A673 (cell line): ENCODE measurements around the gene MORF4L2. TPM values are rescaled to one million over a fixed set of nuclear protein-coding genes. Genes with fewer than 3 reads are reported as not detected.
"Not testable (repeated sequence)": the region's sequence is repeated elsewhere in the genome, so short reads cannot be mapped to it uniquely, and the experiment has no call there.

Experiments
- BruUV-seq: library from RNA; stranded (reverse); fragments of 400-500 nt; replicated peaks from 2 replicates; lab custom pipeline; 2021; lab: Mats Ljungman, UMichigan
- CTCF ChIA-PET: fragments of 300-600 bp; sonication (Branson Sonifier 250); formaldehyde crosslinking; loops from one replicate; lab custom pipeline; 2022; ENCODE audit warnings: antibody characterized with exemption; lab: Charles Lee
- POLR2A ChIA-PET: fragments of 300-600 bp; sonication (Branson Sonifier 250); formaldehyde crosslinking; loops from one replicate; lab custom pipeline; 2022; ENCODE audit warnings: antibody characterized with exemption; ENCODE audit not compliant: low non-redundant PET; lab: Charles Lee
- DNase-seq: peaks from one replicate; pipeline ENCODE4 v3.0.0-alpha.2; 2015; ENCODE audit warnings: low spot score
- H3K27ac ChIP-seq: fragments of 200-600 bp; sonication (generic); 2 replicates; pipeline ENCODE4 v1.5.1; 2016; ENCODE audit warnings: mixed run types, low read depth, mild to moderate bottlenecking, mixed read lengths, antibody characterized with exemption, low read length; ENCODE audit not compliant: poor library complexity, severe bottlenecking
- H3K27me3 ChIP-seq: fragments of 200-600 bp; sonication (generic); replicated peaks from 2 replicates; pipeline ENCODE4 v1.6.1; 2017; ENCODE audit warnings: mixed run types, low read depth, mild to moderate bottlenecking, mixed read lengths, antibody characterized with exemption, low read length; ENCODE audit not compliant: insufficient read depth, poor library complexity
- H3K36me3 ChIP-seq: fragments of 200-600 bp; sonication (generic); 2 replicates; pipeline ENCODE4 v1.6.1; 2016; ENCODE audit warnings: mixed run types, mild to moderate bottlenecking, mixed read lengths, antibody characterized with exemption, low read length; ENCODE audit not compliant: insufficient read depth, poor library complexity, severe bottlenecking
- H3K4me1 ChIP-seq: fragments of 200-600 bp; sonication (generic); 2 replicates; pipeline ENCODE4 v1.6.1; 2017; ENCODE audit warnings: mixed run types, mild to moderate bottlenecking, mixed read lengths, antibody characterized with exemption, low read length; ENCODE audit not compliant: insufficient read depth, poor library complexity, severe bottlenecking
- H3K4me3 ChIP-seq: fragments of 200-600 bp; sonication (generic); 2 replicates; pipeline ENCODE4 v1.5.1; 2016; ENCODE audit warnings: low read depth, mixed run types, mild to moderate bottlenecking, mixed read lengths, low read length; ENCODE audit not compliant: poor library complexity, severe bottlenecking
- H3K9me3 ChIP-seq: fragments of 200-600 bp; sonication (generic); 2 replicates; pipeline ENCODE4 v1.6.1; 2016; ENCODE audit warnings: mixed run types, low read depth, mild to moderate bottlenecking, mixed read lengths, antibody characterized with exemption, low read length; ENCODE audit not compliant: poor library complexity, severe bottlenecking
- EZH2 ChIP-seq: fragments of 200-600 bp; sonication (generic); IDR thresholded peaks from 2 replicates; pipeline ENCODE4 v1.6.1; 2017; ENCODE audit warnings: borderline replicate concordance, low read depth, mild to moderate bottlenecking, mixed read lengths, antibody characterized with exemption, low read length; ENCODE audit not compliant: poor library complexity, severe bottlenecking
- intact Hi-C: fragments of 100-400 bp; cut with micrococcal nuclease; formaldehyde crosslinking; loops from one replicate; pipeline ENCODE4 v1.10.0; 2022; ENCODE audit not compliant: unreplicated experiment
- total RNA-seq: library from RNA; stranded (reverse); gene quantifications from 2 replicates; pipeline ENCODE4 v1.2.3, GENCODE V29; 2021
- TF ChIP-seq, protein P1 (sequence below): fragments of 300-800, 200-600 bp; sonication (generic); conservative IDR thresholded peaks from 2 replicates; pipeline ENCODE4 v1.5.1; 2017; ENCODE audit warnings: low read depth, mild to moderate bottlenecking, antibody characterized with exemption, low read length, moderate library complexity, mixed read lengths

The MORF4L2 gene
- total RNA-seq, 1 experiment from 2014 or later: 473 TPM

DNA sequence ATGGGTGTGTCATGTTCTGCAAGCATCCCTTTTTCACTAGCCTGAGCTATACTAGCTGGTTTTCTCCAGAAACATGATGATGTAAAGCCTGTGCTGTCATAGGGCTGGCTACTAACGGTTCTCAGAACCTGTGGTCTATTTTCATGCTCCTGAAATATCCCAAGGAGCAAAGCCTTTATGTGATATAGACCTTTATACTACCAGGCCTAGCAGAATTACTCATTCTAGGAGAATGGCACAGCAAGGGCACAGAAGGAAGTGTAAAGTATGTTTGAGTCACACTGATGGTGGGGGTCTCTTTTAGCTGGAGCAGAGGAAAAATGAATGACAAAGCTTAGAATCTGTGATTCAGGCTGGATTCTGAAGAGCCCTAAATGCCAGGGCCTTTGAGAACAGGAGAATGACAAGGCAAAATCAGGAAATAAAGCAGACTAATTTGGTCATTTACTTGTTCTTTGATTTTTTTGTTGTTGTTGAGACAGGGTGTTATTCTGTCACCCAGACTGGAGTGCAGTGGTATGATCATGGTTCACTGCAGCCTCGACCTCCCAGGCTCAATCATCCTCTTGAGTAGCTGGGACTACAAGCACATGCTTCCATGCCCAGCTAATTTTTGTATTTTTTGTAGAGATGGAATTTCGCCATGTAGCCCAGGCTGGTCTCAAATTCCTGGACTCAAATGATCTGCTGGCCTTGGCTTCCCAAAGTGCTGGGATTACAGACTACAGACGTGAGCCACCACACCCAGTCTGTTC, 45.9 kb downstream of the MORF4L2 start:
- DNase-seq: no peak
- Histone ChIP-seq H3K4me1 (no peaks in the 10 kb centered on the region), H3K36me3 (no peaks in the 10 kb centered on the region), H3K27ac (no peak overlapping the region), H3K27me3 (peaks cover 4% of the 10 kb centered on the region), H3K4me3 (no peak overlapping the region), H3K9me3 (no peaks in the 10 kb centered on the region)
- BruUV-seq: no TSS peak
- ChIA-PET CTCF (no interaction called here), POLR2A (no interaction called here)
- intact Hi-C loops: no loop called here
- TF ChIP-seq, protein P1, sequence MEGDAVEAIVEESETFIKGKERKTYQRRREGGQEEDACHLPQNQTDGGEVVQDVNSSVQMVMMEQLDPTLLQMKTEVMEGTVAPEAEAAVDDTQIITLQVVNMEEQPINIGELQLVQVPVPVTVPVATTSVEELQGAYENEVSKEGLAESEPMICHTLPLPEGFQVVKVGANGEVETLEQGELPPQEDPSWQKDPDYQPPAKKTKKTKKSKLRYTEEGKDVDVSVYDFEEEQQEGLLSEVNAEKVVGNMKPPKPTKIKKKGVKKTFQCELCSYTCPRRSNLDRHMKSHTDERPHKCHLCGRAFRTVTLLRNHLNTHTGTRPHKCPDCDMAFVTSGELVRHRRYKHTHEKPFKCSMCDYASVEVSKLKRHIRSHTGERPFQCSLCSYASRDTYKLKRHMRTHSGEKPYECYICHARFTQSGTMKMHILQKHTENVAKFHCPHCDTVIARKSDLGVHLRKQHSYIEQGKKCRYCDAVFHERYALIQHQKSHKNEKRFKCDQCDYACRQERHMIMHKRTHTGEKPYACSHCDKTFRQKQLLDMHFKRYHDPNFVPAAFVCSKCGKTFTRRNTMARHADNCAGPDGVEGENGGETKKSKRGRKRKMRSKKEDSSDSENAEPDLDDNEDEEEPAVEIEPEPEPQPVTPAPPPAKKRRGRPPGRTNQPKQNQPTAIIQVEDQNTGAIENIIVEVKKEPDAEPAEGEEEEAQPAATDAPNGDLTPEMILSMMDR: no peak
- TF ChIP-seq EZH2: no peak

DNA sequence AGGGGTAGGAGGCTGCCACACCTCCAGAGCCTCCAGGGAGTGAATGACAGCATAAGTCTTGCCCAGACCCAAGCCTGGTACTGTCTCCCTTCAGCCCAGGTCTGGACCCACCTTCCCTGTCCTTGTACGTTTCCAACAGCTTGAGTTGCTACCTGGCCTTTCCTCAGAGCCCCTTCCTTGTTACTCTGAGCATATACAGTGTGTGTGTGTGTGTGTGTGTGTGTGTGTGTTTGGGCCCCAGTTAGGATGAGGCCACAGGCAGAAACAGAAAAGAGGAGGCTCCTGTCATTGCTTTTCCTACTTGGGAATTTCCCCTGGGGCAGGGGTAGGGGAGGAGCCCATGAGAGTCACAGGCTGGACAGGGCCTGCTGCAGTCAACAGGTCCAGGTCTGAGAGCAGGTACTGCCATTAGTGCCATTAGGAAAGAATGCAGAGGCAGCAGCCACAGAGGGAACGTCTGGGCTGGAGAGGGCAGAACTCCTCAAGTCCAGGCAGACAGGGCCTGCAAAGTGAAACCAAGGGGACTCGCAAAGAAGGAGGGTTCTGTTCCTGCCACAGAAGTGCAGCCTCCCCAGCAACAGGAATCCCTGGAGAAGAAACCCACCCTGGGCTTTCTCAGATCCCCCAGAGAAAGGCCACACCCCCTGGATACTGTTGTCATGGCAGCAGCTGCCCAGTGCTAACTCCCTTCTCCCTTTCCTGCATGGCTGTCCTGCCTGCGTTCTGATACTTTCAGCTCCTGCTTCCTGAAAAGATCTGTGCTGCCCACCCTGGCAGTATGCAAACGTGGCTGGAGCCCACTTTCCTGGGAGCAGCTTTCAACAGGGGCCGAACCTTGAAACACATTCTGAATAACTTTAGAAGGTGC, 47.8 kb downstream of the MORF4L2 start:
- H3K27me3 ChIP-seq, intact Hi-C loops, H3K9me3 ChIP-seq, H3K36me3 ChIP-seq, POLR2A ChIA-PET, H3K27ac ChIP-seq, DNase-seq, H3K4me3 ChIP-seq, CTCF ChIA-PET, BruUV-seq, H3K4me1 ChIP-seq: not testable (repeated sequence)

DNA sequence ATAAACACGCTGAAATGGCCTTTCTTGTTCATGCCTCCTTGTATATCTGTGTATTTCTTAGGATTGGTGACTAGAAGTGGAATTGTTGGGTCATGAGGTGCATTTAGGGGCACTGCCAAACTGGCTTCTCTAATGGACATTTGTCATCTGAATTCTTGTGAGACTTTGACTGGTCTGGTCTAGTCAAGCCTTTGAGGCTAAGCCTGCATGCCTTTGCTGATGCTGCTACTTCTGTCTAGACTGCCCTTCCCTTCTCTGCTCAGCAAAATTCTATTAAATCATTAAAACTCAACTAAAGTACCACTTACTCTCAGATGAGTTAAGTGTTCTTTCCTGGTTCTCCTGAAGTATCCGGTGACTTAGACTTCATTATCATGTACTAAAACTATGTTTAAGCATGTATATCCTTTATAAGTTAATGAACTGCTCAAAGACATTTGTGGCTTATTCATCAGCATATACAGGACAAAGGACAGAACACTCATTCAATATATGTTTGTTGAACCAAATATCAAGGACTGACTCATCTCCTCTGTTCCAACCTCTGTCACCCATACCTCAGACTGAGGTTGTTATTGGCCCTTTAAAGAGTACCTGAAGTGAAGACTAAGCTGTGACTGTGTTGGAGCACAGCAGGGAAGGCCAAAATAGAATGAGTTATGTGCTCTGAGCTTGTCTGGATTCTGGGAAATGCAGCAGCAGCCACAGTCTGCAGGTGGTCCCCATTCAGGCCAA, 48.7 kb downstream of the MORF4L2 start:
- TF ChIP-seq, protein P1: no peak
- TF ChIP-seq EZH2: no peak
- Histone ChIP-seq H3K27me3 (no peaks in the 10 kb centered on the region), H3K4me3 (no peak overlapping the region), H3K36me3 (no peaks in the 10 kb centered on the region), H3K27ac (no peak overlapping the region), H3K9me3 (no peaks in the 10 kb centered on the region), H3K4me1 (no peaks in the 10 kb centered on the region)
- no peak for DNase-seq
- no TSS peak for BruUV-seq
- CTCF ChIA-PET: no interaction called here
- POLR2A ChIA-PET: no interaction called here
- intact Hi-C loops: no loop called here
